ENCODE results near the gene SLC31A2.
"Not testable (repeated sequence)": the region's sequence is repeated elsewhere in the genome, so short reads cannot be mapped to it uniquely, and the experiment has no call there.

GRCh38 chr9:113118829-113119228 is 32.0 kb upstream of the SLC31A2 start:
- TF ChIP-seq EP300, CTCF (IDR thresholded peaks at IDR 0.05): not testable (repeated sequence)

All from ovary (tissue), 3 donors.